GM21367 (cell line): ENCODE data around the gene PACSIN1.
A peak's percentile ranks its signal among the peaks of the same experiment; 100 is the strongest.

Source experiments
- ATAC-seq: cut with Tn5 transposase; IDR thresholded peaks from one replicate; pipeline ENCODE4 v1.9.1; 2021; ENCODE audit not compliant: unreplicated experiment

Gene PACSIN1

DNA sequence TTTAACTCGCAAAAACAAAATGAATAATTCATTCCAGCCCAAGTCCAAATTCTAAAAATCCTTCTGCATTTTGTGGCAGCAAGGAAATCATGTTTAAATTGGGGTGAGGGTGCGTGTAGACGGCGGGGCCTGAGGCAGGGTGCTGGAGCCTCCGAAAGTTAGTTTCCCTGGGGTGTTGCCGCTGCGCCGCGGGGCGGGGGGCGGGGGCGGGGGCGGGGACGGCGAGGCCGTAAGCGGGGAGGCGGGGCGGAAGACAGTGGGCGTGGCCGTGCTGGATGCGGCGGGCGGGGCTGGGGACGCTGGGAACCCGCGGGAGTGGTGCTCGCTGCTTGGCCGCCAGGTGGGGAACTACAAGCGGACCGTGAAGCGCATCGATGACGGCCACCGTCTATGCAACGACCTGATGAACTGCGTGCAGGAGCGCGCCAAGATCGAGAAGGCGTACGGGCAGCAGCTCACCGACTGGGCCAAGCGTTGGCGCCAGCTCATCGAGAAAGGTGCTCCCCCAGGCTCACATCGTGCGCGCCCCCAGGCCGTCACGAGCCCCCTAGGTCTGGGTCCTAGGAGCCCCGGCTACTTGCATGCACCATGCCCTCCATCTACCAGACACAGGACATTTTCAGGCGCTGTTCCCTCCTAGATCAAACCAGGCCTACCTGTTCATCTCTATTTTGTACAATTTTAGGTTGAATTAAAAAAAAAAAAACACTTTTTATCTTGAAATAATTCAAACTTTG, 61.3 kb downstream of the PACSIN1 start:
- ATAC-seq = peak; percentile 65

DNA sequence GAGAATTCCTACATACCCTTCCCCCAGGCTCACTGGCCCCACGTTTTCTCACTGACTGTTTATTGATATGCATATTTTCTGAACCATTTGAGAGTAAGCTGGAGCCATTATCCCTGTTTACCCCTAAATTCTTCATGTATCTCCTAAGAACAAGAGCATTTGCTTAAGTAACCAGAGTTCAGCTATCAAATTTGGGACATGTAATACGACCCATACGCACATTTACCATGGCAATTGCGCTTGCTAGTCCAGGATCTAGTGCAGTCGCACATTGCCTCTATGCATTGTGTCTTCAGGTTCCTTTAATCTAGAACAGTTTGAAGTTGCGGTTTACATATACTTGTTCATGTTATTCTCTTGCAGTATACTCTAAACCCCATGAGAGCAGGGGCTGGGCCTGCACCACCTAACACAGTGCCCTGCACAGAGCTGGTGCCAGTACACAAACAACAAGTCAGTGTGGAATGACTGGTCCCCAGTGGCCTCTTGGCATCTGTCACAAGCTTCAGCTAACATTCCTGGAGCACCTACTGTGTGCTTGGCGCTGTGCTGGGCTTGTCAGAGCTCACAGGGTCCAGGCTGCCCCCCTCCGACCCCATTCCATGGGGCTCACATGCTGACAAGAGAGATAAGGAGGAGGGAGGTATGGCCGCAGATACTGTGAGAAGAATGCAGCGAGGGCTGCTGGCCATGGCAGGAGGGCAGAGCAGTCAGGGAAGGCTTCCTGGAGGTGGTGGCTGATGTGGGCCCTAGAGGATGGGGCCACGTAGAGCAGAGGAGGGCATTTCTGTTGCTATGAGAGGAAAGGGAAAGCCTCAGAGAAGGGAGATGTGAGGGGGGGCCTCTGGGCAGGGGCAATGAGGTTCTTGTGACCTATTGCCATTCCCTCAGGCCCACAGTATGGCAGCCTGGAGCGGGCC, 62.1 kb downstream of the PACSIN1 start:
- ATAC-seq = no peak

DNA sequence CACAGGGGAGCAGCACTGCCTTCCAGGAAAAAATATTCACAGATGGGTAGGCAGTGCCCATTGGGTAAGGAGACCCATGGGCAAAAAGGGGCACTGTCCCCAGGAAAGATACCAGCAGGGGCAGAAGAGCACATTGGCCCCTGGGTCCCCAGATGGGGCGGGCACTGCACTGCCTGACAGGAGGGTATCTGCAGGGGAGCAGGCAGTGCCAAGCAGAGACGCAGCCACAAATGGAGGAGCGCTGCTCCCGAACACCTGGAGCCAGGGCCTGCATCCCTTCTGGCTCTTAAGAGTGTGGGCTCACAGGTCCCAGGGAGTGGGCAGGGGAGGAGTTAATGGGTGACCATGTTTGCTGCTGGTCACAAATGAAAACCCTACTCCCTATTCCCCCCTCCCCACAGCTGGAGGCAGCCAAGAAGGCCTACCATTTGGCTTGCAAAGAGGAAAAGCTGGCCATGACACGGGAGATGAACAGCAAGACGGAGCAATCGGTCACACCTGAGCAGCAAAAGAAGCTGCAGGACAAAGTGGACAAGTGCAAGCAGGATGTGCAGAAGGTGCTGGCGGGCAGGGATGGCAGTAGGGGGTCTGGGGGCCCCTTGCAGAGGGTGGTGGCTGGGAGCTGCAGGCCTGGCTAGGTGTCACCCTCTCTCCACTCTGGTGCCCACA, 63.3 kb downstream of the PACSIN1 start:
- ATAC-seq = no peak

- ATAC-seq = no peak
Measured at GRCh38 chr6:34529665-34530327, 63.9 kb downstream of the PACSIN1 start.

- ATAC-seq = no peak
Measured at GRCh38 chr6:34530753-34531365, 65.0 kb downstream of the PACSIN1 start.

DNA sequence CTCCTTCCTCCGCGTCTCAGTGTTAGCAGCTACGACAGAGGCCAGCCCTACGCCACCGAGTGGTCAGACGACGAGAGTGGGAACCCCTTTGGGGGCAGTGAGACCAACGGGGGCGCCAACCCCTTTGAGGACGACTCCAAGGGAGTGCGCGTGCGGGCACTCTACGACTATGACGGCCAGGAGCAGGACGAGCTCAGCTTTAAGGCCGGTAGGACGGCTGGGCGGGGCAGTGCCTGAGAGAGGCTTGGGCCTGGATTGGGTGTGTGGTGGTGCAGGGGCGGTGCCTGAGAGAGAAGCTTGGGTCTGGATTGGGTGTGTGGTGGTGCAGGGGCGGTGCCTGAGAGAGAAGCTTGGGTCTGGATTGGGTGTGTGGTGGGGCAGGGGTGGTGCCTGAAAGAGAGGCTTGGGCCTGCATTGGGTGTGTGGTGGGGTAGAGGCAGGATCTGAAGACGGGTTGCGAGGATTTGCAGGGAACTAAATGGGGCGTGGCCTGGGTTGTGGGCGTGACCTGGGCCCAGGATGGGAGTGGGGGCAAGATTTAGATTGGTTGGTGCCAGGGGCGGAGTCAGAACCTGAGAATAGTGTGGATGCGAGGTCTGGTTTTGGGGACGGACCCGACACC, 65.8 kb downstream of the PACSIN1 start:
- no peak for ATAC-seq

- ATAC-seq = no peak
Measured at GRCh38 chr6:34532230-34532629, 66.4 kb downstream of the PACSIN1 start.

DNA sequence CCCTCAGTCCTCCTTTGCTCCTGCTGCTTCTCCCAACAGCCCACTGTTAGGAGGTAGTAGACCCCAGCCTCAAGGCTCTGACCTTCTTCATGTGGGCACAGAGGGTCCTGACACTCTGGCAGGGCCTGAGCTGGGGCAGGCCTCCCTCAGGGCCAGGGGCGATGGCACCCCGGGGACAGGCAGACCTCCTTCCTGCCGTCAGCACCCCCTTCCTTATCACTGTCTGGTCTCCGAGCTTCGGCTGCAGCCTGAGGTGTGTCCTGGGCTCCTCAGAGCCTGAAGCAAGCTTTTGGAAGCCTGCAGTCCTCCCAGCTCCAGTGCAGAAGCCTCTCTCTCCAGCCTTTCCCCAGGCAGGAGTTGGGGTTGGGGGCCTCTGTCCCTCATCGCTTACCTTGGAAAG, 68.3 kb downstream of the PACSIN1 start:
- no peak for ATAC-seq

- no peak for ATAC-seq
Measured at GRCh38 chr6:34534656-34535055, 68.8 kb downstream of the PACSIN1 start.

- no peak for ATAC-seq
Measured at GRCh38 chr6:34535199-34535598, 69.3 kb downstream of the PACSIN1 start.

GRCh38 chr6:34535646-34536045, 69.8 kb downstream of the PACSIN1 start:
- no peak for ATAC-seq

DNA sequence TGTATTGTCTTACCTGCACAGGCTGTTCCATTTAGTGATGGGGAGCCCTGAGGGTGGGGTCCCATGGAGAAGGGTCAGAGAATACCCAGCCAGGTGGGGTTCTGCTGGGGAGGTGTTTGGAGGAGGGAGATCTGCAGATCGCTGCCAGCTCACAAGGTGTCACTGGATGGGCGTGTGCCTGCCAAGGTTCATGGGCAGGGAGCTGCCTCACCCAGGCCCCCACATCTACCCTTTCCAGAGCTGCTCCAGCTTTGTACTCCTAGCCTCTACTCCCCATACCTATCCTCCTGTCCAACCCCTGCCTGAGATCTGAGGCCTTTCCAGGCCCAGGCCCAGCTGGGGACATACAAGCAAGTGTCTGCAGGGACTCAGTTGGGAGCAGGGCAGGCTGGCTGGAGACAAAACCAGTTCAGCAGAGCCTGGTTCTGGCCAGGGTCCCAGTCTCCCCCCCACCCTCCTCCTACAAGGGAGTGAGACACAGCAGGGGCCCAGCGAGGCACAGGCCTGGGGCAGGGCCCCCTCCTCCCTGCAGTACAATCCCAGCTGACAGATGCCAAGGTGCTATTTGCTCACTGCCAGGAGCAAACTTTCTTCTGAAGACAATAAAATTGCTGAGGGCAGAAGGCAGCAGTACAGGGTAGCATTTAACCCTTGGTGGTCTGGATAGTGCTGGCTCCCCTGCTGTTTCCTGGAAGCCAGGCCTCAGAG, 70.5 kb downstream of the PACSIN1 start:
- no peak for ATAC-seq

GRCh38 chr6:34536959-34537848, 71.3 kb downstream of the PACSIN1 start:
- no peak for ATAC-seq

- ATAC-seq = no peak
Measured at GRCh38 chr6:34537922-34538550, 72.2 kb downstream of the PACSIN1 start.

GRCh38 chr6:34538581-34538980, 72.7 kb downstream of the PACSIN1 start:
- no peak for ATAC-seq

DNA sequence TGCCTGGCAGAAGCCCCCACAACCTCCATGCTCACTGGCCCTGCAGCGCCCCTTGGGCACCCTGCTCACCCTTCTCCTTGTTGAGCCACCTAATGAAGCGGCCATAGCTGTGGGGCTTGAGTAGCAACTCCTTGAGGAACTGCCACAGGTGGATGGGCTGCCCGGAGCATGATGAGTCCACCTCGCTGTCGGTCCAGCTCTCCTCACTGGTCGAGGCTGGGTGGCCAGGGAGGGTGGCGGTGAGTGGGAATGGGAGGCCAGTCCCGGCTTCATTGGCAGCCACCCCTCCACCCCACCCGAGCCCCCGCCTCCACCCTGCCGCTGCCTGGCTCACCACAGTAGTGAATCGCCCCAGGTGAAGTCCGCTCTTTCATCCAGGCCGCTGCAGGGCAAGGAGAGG, 73.3 kb downstream of the PACSIN1 start:
- no peak for ATAC-seq

- ATAC-seq = no peak
Measured at GRCh38 chr6:34540222-34540621, 74.3 kb downstream of the PACSIN1 start.

DNA sequence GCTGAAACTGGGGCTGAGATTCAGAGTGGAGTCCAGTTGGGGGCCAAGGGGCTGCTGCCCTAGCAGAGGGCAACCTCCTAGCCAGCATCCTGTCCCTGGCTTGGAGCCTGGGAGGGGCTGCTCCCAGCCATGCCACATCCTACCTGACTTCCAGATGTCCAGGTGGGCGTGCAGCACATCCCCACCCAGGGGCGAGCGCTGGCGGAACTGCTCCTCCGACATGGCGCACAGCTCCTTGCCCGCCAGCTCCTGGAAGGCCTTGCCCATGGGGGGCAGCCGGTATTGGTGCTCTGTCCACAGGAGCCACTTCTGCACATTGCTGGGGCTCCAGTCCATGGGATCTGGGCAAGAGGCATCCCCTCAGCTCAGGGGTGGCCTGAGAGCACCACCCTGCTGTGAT, 75.0 kb downstream of the PACSIN1 start:
- ATAC-seq = no peak
